Measurements from ENCODE around the gene SLX4IP.
"Not testable (repeated sequence)": the region's sequence is repeated elsewhere in the genome, so short reads cannot be mapped to it uniquely, and the experiment has no call there.

SLX4IP gene

GRCh38 chr20:10580700-10581099, 145.6 kb downstream of the SLX4IP start:
- DNase-seq, result no peak

GRCh38 chr20:10581823-10582222, 146.7 kb downstream of the SLX4IP start:
- DNase-seq, result no peak

- no peak for DNase-seq
Observed at GRCh38 chr20:10584371-10584770, 149.3 kb downstream of the SLX4IP start.

GRCh38 chr20:10585308-10585707, 150.2 kb downstream of the SLX4IP start:
- DNase-seq, result no peak

GRCh38 chr20:10586296-10586695, 151.2 kb downstream of the SLX4IP start:
- DNase-seq, result no peak

- DNase-seq, result not testable (repeated sequence)
Observed at GRCh38 chr20:10590446-10590845, 155.3 kb downstream of the SLX4IP start.

- no peak for DNase-seq
Observed at GRCh38 chr20:10590950-10591671, 156.0 kb downstream of the SLX4IP start.

GRCh38 chr20:10591946-10592521, 156.9 kb downstream of the SLX4IP start:
- DNase-seq, result no peak

GRCh38 chr20:10594296-10594868, 159.3 kb downstream of the SLX4IP start:
- no peak for DNase-seq

- no peak for DNase-seq
Observed at GRCh38 chr20:10595266-10595665, 160.2 kb downstream of the SLX4IP start.

- no peak for DNase-seq
Observed at GRCh38 chr20:10595985-10596384, 160.9 kb downstream of the SLX4IP start.

- no peak for DNase-seq
Observed at GRCh38 chr20:10596710-10597121, 161.6 kb downstream of the SLX4IP start.

- DNase-seq, result no peak
Observed at GRCh38 chr20:10597637-10598036, 162.5 kb downstream of the SLX4IP start.

GRCh38 chr20:10602221-10602871, 167.2 kb downstream of the SLX4IP start:
- DNase-seq, result no peak

GRCh38 chr20:10603378-10603777, 168.3 kb downstream of the SLX4IP start:
- DNase-seq, result peak; percentile 40

GRCh38 chr20:10603971-10604864, 169.1 kb downstream of the SLX4IP start:
- no peak for DNase-seq

GRCh38 chr20:10604865-10605440, 169.8 kb downstream of the SLX4IP start:
- no peak for DNase-seq

- no peak for DNase-seq
Observed at GRCh38 chr20:10605547-10606195, 170.6 kb downstream of the SLX4IP start.

- no peak for DNase-seq
Observed at GRCh38 chr20:10609276-10609675, 174.2 kb downstream of the SLX4IP start.

GRCh38 chr20:10609770-10610169, 174.7 kb downstream of the SLX4IP start:
- DNase-seq, result no peak

- DNase-seq, result peak; percentile 20
Observed at GRCh38 chr20:10610251-10610650, 175.1 kb downstream of the SLX4IP start.

GRCh38 chr20:10611357-10611756, 176.3 kb downstream of the SLX4IP start:
- DNase-seq, result peak; percentile 52
